Testis (tissue), 2 donors: ENCODE measurements around the gene GPR89B.

Source experiments
- CTCF ChIP-seq, 3 experiments: fragments of 450-650 bp in 2 of 3; fragments of 200-600 bp in 1 of 3; sonication (generic) in 1 of 3; IDR thresholded peaks; one replicate each; pipeline ENCODE4 v1.5.1; 2016 to 2019; ENCODE audit warnings: antibody characterized with exemption in 3 of 3, mild to moderate bottlenecking in 2 of 3, moderate library complexity in 1 of 3
- POLR2A ChIP-seq: fragments of 450-650 bp; IDR thresholded peaks from one replicate; pipeline ENCODE4 v1.6.1; 2017; ENCODE audit warnings: antibody characterized with exemption, mild to moderate bottlenecking, moderate library complexity

- no peak for TF ChIP-seq CTCF (IDR thresholded peaks at IDR 0.05)
- no peak for TF ChIP-seq POLR2A
These were observed 33.1 kb upstream of the GPR89B start for GRCh38 chr1:147895123-147895522.
